Adipose tissue (tissue), 3 donors: ENCODE data around the gene CEP63. TPM values are rescaled to one million over a fixed set of nuclear protein-coding genes. Genes with fewer than 3 reads are reported as not detected.

Experiments used
- H3K27ac ChIP-seq: one replicate; pipeline ENCODE4 v1.5.1; 2013; ENCODE audit warnings: low read depth, low read length
- WGBS, 3 donors: extraction: QIAGEN DNeasy Blood & Tissue Kit; methylation state at CpG; one replicate each; pipeline ENCODE4 v1.1.7; 2013; 5-methylcytosine and 5-hydroxymethylcytosine counted together
- polyA plus RNA-seq, 3 donors: library from polyadenylated mRNA; stranded (reverse); fragments of 200-250 nt; gene quantifications; one replicate each; pipeline ENCODE4 v1.2.3, GENCODE V29; 2013
- donor health status: healthy with polysubstance abuse.
- donor health status: Bipolar disorder and iron deficiency.
- donor health status: healthy.

The CEP63 gene
- 10 to 100 TPM; 13.3 to 27.4 (median 21.4) TPM for polyA plus RNA-seq

DNA sequence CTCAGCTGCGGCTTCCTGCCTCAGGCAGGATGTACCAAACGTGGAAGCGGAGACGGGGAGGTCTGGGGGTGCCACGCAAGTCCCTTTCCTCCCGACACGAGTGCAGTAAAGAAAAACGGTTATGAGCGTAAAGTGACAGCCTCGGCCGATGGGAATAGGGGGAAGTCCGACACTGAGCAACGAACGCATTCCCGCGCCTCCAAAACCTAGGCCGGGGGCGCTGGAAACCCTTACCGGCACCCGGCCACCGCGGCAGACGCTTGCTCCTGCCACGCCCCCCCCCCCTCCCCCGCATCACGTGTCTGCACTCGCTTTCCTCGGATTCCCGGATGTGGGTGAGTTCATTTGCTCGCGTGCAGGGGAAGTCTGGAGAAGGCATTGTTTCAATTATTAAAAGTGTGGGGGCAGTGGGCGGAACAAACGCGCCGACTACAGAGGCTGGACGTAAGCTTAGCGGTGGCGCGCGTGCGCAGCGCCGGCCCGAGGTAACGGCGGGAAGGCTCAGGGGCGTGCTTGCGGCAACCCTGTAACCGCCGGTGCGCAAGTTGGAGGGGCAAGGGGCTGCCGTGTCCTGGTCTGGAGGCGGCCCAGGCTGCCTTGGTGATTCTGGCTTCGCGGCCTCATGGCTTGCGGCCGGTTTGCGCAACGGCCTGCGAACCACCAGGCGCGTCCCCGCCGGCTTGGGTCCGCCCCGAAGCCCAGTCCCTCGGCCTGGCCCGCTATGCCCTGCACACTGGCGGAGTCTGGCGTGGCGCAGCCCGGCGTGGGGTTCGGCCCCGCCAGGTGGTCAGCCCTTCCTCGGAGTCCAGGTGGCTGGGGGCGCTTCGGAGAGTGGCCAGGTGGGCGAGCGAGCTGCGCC is at the start of gene CEP63, which contains the start of gene ANAPC13:
Gene CEP63 (plus strand): TSS at position 340 of the 859 bp plus-strand sequence. CDS start 9,264 bp downstream, outside the sequence.
Gene ANAPC13 (minus strand): TSS at position 268 of the 859 bp plus-strand sequence. CDS start 3,081 bp downstream, outside the sequence.
- 0% methylated on average over 77 to 81 of the region's 81 CpGs for WGBS, 3 donors
- H3K27ac ChIP-seq: peak within 1 kb of the TSS; percentile 82

GRCh38 chr3:134437211-134437752 is 48.6 kb upstream of the CEP63 start:
- 78 to 84% (median 83%) methylated on average over 3 of the region's 3 CpGs for WGBS, 3 donors
- no peak overlapping the region for H3K27ac ChIP-seq

DNA sequence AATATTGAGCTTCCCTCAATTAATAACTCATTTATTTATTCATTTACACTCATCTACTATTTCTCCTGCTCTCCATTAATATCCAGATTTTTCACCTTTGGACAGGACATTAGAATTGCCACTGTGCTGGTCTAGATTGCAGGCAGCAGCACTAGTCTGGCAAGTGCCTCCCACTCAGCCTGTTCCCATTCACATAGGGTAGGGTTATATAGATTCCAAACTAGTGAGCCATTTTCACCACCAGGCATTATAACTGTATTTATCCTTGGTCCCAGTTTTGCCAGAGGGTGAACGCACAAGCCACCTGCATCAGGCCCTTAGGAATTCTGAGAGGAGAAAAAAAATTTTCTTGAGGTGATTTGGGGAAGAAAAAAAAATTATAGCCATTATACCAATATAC is 44.5 kb upstream of the CEP63 start:
- no peak overlapping the region for H3K27ac ChIP-seq
- 88 to 95% (median 93%) methylated on average over 1 of the region's 1 CpG for WGBS, 3 donors

- WGBS, 3 donors: 77 to 95% (median 79%) methylated on average over 2 of the region's 2 CpGs
- no peak overlapping the region for H3K27ac ChIP-seq
Measured at GRCh38 chr3:134441821-134442220, 44.0 kb upstream of the CEP63 start.

GRCh38 chr3:134445095-134445494 is 40.8 kb upstream of the CEP63 start:
- H3K27ac ChIP-seq: no peak overlapping the region
- 91 to 98% (median 92%) methylated on average over 1 of the region's 1 CpG for WGBS, 3 donors

DNA sequence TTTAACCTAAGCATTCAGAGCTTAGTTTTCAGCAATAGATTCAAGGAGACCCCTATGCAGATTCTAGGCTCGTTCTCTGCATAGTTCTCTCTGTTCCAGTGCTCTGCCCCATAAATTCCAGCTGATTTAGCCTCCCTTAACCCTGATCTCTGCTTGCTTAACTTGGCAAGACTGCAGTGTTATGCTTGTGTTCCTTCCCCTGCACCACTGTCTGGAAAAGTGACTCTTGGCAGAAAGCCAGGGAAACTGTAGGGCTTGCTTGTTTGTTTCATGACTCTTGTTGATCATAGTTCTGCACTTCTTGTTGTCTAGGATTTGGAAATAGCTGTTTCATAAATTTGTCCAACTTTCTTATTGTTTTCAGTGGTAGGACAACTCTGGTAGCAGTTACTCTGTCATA is 40.2 kb upstream of the CEP63 start:
- 38 to 50% (median 44%) methylated on average over 1 of the region's 1 CpG for WGBS, 3 donors
- H3K27ac ChIP-seq: no peak overlapping the region

DNA sequence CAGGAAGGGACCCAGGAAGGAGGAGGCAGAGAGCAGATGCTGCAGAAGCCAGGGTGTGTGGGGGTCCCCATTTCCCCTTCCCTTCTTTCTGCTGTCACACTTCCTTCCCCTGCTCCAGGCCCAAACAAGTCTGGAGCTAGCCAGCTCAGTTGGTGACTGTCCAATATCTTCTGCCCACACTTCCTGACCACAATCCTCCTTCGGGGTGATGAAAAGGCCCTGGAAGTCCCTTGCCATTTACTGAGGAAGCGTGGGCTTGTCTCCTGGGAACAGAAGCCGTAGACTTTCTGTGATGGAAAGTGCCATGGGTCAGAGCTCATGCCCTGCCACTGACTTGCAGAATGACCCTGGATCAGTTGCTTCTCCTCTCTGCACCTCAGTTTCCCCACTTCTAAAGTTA is 39.1 kb upstream of the CEP63 start:
- no peak overlapping the region for H3K27ac ChIP-seq
- WGBS, 3 donors: 33 to 66% (median 36%) methylated on average over 3 of the region's 3 CpGs

GRCh38 chr3:134447351-134447750 is 38.5 kb upstream of the CEP63 start:
- no peak overlapping the region for H3K27ac ChIP-seq
- WGBS, 3 donors: 78 to 86% (median 84%) methylated on average over 1 of the region's 1 CpG

DNA sequence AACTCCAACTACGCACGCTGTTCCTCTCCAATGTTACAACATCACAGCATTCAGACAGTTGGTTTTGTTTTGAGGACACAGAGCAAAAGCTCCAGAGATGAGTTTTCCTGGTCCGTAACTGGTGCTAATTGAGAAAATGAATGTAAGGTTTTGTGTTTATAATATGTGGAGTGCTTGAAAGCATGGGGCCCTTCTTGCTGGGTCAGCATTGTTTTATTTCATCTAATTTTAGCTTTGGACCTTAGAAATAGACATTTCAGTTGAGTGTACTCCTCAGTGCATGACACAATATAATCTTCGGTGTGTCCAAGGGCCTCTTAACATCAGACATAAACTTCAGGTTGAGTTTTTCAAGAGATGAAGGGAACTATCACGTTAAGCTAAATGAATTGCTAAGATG is 37.2 kb upstream of the CEP63 start:
- WGBS, 3 donors: 84 to 98% (median 94%) methylated on average over 5 of the region's 5 CpGs
- H3K27ac ChIP-seq: no peak overlapping the region

- H3K27ac ChIP-seq: no peak overlapping the region
- WGBS, 3 donors: 50 to 71% (median 60%) methylated on average over 2 of the region's 2 CpGs
Measured at GRCh38 chr3:134449277-134449676, 36.6 kb upstream of the CEP63 start.

DNA sequence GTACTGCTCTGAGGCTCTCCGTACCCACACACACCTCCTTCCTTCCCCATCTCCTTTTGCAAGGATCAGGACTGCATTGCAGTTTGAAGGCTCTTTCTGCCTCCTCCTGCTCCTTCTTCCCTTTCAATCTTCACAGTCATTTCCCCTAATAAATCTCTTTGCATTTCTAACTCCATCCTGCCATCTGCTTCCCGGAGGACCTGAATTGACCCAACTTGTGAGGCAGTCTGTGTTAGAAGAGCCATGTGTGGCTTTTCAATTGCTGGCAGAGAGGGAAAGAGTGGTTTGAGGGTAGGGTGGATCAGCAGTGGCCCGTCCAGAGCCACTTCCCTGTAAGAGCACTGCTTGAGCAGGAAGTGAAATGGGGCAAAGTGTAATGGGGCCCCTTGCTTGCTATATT is 35.9 kb upstream of the CEP63 start:
- H3K27ac ChIP-seq: no peak overlapping the region
- 50 to 72% (median 53%) methylated on average over 3 of the region's 3 CpGs for WGBS, 3 donors

GRCh38 chr3:134453631-134454030 is 32.2 kb upstream of the CEP63 start:
- 56 to 73% (median 69%) methylated on average over 6 of the region's 6 CpGs for WGBS, 3 donors
- no peak overlapping the region for H3K27ac ChIP-seq

GRCh38 chr3:134457376-134458074 is 28.3 kb upstream of the CEP63 start:
- whole genome bisulfite sequencing, 3 donors: 70 to 82% (median 78%) methylated on average over 9 of the region's 9 CpGs
- no peak overlapping the region for H3K27ac ChIP-seq

GRCh38 chr3:134458406-134458945 is 27.4 kb upstream of the CEP63 start:
- WGBS, 3 donors: 38 to 85% (median 83%) methylated on average over 10 of the region's 10 CpGs
- H3K27ac ChIP-seq: no peak overlapping the region

DNA sequence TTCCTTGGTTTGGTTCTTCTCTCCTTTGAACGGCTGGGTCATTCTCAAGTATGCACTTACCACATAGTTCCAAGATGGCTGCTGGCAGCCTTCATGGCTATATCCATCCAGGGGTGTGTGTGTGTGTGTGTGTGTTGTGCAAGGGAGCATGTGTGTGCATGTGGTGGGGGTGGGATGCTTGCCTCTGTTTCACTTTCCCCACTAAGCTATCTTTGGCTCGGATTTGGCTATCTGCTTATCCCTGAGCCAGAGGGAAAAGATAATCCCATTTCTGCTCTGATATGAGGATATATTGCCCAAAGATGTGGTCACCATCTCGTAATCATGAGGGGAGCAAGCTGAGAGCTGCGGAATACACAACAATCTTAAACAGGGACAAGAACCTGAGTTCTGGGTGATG is 26.3 kb upstream of the CEP63 start:
- WGBS, 3 donors: 78 to 85% (median 83%) methylated on average over 4 of the region's 4 CpGs
- H3K27ac ChIP-seq: no peak overlapping the region

- H3K27ac ChIP-seq: no peak overlapping the region
Measured at GRCh38 chr3:134460965-134461364, 24.9 kb upstream of the CEP63 start.

DNA sequence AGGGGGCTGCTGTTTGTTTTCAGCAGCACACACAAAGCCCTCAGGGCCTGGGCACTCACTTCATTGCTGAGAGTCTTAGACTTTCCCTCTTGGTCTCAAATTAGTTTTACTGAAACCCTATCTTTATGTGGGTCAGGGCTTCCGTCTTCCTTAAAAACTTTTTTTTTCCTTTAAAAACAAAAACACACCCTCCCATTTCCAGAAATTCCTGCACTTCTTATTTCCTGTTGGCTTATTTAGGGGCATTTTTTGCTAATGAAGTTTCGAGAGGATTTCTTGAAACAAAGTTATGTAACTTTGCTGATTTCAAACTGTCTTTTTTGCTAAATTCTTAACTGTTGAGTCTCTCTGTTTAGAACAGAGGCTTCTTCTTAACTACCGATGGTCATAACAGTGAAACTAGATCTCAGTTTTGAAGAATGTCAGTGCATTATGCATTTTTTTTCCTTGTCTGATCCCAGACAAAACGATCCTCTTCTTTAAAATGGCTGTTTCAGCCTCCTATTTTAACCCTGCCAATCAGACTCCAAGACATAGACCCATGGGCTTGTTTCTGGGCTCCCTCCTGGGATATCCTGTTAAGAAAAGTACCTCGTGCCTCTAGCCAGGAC is 23.4 kb upstream of the CEP63 start:
- H3K27ac ChIP-seq: no peak overlapping the region
- 30 to 60% (median 31%) methylated on average over 5 of the region's 5 CpGs for WGBS, 3 donors

More at GRCh38 chr3:134460965-134461364, 24.9 kb upstream of the CEP63 start:
- WGBS, 3 donors: 61 to 73% (median 65%) methylated on average over 2 of the region's 2 CpGs

- 54 to 78% (median 69%) methylated on average over 4 of the region's 4 CpGs for WGBS, 3 donors
- H3K27ac ChIP-seq: no peak overlapping the region
Measured at GRCh38 chr3:134463676-134464063, 22.2 kb upstream of the CEP63 start.
